HG03060 (cell line): ENCODE results near the gene NTM.

Source experiments
- ATAC-seq: cut with Tn5 transposase; IDR thresholded peaks from one replicate; pipeline ENCODE4 v1.9.1; 2021; ENCODE audit warnings: low read depth, moderate number of reproducible peaks; ENCODE audit not compliant: unreplicated experiment

Gene NTM

DNA sequence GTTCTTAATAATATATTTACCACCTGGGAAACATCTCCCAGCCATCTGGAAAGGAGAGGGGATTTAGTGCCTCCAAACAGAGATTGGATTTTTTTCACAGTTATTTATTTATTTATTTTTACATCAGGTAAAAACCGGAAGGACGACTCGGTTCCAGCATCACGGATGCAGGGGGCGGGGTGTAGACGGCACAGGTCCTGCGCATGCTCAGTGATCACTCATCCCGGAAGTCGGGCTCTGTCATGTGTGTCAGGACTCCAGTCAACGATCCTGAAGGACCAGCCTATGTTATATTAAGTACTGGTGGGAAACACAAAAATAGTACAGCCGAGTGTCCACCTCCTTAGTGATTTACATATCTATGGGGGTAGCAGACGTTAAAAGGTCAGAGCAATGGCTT is 467.6 kb downstream of the NTM start:
- no peak for ATAC-seq

DNA sequence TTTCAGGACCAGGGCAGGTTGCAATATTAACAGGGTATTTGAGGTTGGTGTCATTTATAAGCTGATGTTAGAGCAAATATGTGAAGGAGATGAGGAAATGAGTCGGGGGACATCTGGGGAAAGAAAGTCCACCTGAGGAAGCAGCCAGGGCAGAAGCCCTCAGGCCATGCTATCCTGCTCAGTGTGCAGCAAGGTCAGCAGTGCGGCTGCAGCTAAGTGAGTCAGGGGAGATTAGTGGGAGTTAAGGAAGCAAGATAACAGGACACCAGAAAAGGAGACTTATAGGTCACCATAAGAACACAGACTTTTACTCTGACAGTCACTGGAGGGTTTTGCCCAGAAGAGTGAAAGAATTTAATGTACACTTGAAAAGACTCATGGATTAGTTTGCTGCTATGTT is 468.9 kb downstream of the NTM start:
- ATAC-seq: no peak

DNA sequence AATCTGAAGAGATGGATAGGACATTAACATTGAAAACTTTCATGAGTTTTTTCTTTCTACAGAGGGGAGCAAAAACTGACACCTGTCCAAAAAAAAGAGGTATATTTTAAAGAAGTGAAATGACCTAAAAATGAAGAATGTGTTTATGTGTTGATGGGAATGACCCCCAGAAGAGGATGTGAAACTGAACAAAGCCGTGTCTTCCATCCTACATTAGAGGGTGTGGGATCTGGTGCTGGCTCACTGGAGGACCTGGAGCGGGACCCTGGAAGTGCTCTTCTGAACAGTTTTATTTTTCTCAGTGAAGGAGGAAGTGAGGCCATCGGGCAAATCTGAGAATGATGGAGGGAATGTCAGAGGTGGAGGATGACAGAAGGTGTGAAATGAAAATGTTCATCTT is 470.1 kb downstream of the NTM start:
- ATAC-seq: no peak

DNA sequence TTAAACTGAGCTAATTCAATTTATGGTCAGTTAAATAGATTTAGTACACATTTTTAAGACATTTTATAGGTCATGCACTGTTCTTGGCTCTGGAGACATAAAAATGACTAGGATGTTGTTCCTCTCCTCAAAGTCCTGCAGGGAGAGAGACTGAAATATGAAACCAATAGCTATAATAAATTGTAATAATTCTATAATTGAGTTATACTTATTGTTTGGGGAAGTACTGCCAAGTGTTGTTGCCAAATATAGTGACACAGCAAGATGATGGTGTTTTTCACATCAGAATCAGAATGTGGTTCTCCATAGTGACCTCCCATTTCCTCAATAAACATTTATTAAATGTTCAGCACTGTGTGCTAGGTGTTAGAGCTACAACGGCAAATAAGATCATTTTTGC is 470.6 kb downstream of the NTM start:
- ATAC-seq: no peak

DNA sequence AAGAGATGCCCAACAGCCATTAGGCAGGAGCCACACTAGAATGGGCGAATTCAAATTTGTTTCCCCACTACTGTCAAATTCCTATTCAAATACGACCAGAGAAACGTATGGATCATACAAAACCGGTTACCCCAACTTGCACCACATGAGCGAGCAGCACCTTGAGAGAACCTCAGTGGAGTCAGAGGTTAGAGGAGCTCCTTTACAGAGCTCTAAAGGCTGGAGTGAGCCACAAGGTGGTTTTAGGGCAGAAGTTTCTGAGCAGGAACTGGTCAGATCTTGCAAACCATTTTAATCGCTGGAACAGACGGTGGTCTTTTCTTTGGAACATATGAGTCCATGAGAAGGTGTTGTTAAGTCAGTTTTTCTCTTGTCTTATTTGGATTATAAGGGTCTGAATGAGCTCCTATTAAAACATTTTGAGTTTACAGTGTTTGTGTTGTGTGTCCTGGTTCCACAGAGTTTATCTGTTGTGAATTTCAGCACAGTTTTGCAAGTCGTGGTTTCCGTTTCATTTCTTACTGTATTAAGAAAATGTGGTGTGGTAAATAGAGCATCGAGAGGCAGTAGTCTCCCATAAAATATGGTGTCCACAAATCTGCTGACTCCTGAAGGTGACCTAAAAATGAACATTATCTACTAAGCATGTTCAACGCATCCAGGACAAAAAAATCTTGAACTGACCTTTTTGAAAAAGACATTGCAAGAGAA is 471.7 kb downstream of the NTM start:
- no peak for ATAC-seq

DNA sequence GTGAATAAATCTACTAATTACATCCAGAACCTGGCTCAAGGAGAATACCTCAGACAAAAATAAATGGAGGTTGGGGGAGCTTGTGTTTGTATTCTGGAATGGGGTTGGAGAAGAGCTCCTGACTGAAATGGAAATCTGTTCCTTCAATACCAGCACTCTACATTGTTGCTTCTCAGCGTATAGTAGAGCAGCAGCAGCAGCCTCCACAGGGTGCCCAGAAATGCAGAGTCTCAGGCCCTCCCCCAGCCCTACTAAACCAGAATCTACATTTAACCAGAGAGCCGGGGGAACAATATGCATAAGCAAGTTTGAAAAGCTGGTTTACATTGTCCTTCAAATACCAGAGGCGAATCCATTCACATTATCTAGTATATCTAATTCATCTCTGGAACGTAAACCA is 474.8 kb downstream of the NTM start:
- no peak for ATAC-seq

GRCh38 chr11:131849485-131849884 is 479.1 kb downstream of the NTM start:
- ATAC-seq: no peak

- ATAC-seq: no peak
Observed at GRCh38 chr11:131850507-131850906, 480.1 kb downstream of the NTM start.

GRCh38 chr11:131851964-131852755 is 481.7 kb downstream of the NTM start:
- ATAC-seq: no peak

- ATAC-seq: no peak
Observed at GRCh38 chr11:131852757-131853156, 482.3 kb downstream of the NTM start.

- ATAC-seq: no peak
Observed at GRCh38 chr11:131854391-131854790, 484.0 kb downstream of the NTM start.

DNA sequence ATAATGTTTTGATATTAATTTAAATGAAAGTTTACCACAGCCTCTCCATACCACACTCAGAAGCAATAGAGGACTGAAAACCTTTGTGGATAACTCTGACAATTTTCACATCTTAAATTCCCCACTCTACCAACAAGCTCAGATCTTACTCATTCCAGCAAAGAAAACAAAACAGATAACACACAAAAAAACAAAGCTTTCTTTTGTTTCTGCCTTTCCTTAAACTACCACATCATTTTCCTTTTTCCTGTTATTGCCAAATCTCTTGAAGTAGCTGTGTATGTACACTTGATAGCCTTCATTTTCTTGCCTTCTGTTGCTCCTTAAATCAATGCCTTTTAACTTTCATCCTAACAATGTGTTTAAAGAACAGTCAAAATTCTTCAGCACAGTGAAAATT is 484.9 kb downstream of the NTM start:
- ATAC-seq: no peak

GRCh38 chr11:131857246-131857645 is 486.8 kb downstream of the NTM start:
- no peak for ATAC-seq

DNA sequence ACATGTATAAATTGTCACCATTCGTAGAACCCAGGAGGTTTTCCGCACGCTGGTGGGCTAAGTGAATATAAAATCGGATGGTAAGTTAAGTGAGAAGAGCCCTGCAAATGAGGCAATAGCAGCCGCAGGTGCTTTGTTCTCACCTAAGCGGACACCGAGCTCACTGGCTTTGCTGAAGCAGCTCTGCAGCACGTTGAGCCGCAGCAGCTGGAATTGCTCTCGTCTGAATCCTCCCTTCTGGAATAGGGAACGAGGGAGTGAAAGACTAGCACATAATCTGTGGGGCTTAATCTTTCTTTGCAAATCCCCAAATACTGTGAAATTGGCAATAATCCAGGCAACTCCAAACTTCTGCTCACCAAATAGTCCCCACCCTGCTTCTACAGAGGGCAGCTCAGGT is 488.1 kb downstream of the NTM start:
- ATAC-seq: no peak

GRCh38 chr11:131859538-131860210 is 489.3 kb downstream of the NTM start:
- no peak for ATAC-seq

GRCh38 chr11:131864228-131864627 is 493.8 kb downstream of the NTM start:
- ATAC-seq: no peak

- ATAC-seq: no peak
Observed at GRCh38 chr11:131865860-131866259, 495.4 kb downstream of the NTM start.

DNA sequence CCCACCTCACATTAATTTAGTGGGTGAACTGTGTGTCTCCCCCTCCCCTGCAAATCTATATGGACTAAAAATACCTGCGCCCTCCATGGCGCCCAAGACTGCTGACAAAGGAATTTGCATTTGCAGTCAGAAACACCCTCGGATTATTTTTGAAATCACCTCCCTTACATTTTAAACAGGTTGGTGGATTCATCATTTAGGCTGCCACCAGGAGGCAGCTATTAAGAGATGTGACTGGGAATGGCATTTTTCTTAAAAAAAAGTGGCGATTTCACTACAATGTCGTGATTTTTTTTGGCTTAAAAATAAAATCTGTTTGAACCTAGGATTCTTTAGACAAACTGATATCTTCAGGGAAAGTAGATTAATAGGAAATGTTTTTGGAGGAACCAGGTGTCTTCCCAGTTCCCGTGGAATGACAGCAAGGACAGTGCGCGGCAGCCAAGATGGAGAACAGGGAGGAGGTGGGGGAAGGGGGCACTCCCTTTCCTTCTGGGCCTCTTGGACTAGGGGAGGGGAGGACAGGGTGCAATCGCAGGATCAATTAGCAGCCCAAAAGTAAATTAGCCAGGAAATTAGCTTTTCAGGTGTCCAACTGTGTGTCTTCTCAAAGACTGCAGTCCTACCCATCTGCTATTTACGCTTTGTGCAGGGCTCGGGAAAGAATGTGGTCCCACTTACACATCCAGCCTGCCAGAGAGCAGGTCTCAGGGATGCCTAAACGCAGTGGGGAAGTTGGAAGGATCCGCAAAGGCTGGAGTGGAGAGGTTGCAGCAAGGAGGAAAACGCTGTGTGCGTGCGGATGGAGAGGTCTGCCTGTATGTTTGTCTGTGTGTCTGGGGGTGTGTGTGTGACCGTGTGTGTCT is 496.4 kb downstream of the NTM start:
- ATAC-seq: no peak

DNA sequence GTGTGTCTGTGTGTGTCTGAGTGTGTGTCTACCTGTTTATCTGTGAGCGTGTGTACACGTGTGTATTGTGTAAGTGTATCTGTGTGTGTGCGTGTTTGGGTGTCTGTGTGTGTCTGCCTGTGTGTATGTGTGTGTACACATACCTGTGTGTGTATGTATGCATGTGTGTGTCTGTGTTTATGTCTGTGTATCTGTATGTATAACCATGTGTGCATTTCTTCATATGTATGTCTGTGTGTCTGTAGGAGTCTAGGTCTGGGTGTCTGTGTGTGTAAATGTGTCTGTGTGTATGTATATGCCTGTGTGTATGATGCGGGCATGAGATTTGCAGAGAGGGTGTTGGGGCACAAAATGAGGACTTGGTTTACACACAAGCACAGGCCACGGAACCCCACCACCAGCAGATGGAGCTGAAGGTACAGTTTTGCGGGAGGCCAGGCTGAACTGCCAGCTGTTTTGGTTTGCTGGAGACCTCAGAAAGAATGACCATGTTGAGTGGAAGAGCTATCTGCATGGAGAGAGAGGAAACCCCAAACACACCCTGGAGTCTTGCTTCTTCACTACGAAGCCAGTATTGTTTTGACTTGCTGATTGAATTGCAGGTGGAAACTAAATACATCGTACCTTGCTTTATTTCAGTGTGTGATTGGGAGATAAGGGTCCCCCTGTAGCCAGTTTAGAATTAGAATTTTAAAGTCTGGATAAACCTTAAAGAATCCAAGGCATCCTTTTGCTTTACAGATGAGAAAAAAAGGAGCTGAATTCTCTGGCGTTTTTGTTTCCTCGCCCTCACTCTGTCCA is 497.2 kb downstream of the NTM start:
- peak; percentile 50 for ATAC-seq
